ENCODE data around the gene A4GNT.

GRCh38 chr3:138082992-138083386 is 49.2 kb downstream of the A4GNT start:
- TF ChIP-seq CTCF (IDR thresholded peaks at IDR 0.05): no peak
- no peak for TF ChIP-seq EZH2phosphoT487 (IDR thresholded peaks at IDR 0.05)

Data from neural progenitor cell (in vitro differentiated cells).